GM23338 (cell line): Measurements from ENCODE around the gene SNORC. TPM values are rescaled to one million over a fixed set of nuclear protein-coding genes. Genes with fewer than 3 reads are reported as not detected.

Source experiments
- ATAC-seq: fragments of 200-7000 bp; cut with Tn5 transposase; 3 replicates; pipeline ENCODE4 v1.9.1; 2020
- DNase-seq: peaks from one replicate; pipeline ENCODE4 v3.0.0-alpha.2; 2015; ENCODE audit warnings: low spot score
- H2AFZ ChIP-seq: fragments of 200-600 bp; sonication (generic); 2 replicates; pipeline ENCODE4 v1.8.0; 2016; ENCODE audit warnings: antibody characterized with exemption, mild to moderate bottlenecking, moderate library complexity
- H3F3A ChIP-seq: fragments of 200-600 bp; sonication (generic); replicated peaks from 2 replicates; pipeline ENCODE4 v1.8.0; 2017; ENCODE audit warnings: antibody characterized with exemption, mixed run types, low read depth
- H3K27ac ChIP-seq: fragments of 200-600 bp; sonication (generic); 2 replicates; pipeline ENCODE4 v1.6.1; 2016; ENCODE audit warnings: low read depth
- H3K27me3 ChIP-seq: fragments of 200-600 bp; sonication (generic); 2 replicates; pipeline ENCODE4 v1.8.0; 2016; ENCODE audit warnings: mild to moderate bottlenecking, mixed run types, moderate library complexity; ENCODE audit not compliant: insufficient read depth
- H3K36me3 ChIP-seq: fragments of 200-600 bp; sonication (generic); 2 replicates; pipeline ENCODE4 v1.8.0; 2016; ENCODE audit warnings: mild to moderate bottlenecking; ENCODE audit not compliant: insufficient read depth
- H3K4me1 ChIP-seq: fragments of 200-600 bp; sonication (generic); 2 replicates; pipeline ENCODE4 v1.8.0; 2016; ENCODE audit warnings: mild to moderate bottlenecking, moderate library complexity; ENCODE audit not compliant: insufficient read depth
- H3K4me2 ChIP-seq: fragments of 200-600 bp; sonication (generic); 2 replicates; pipeline ENCODE4 v1.7.1; 2017; ENCODE audit warnings: mixed run types
- H3K4me3 ChIP-seq: fragments of 200-600 bp; sonication (generic); 2 replicates; pipeline ENCODE4 v1.6.1; 2016; ENCODE audit warnings: mixed run types
- H3K79me2 ChIP-seq: fragments of 200-600 bp; sonication (generic); replicated peaks from 2 replicates; pipeline ENCODE4 v1.8.0; 2017; ENCODE audit warnings: mild to moderate bottlenecking; ENCODE audit not compliant: insufficient read depth
- H3K9me2 ChIP-seq: fragments of 200-600 bp; sonication (generic); 2 replicates; pipeline ENCODE4 v1.8.0; 2017; ENCODE audit not compliant: insufficient read depth
- H4K20me1 ChIP-seq: fragments of 200-600 bp; sonication (generic); replicated peaks from 2 replicates; pipeline ENCODE4 v1.8.0; 2017; ENCODE audit warnings: mild to moderate bottlenecking; ENCODE audit not compliant: insufficient read depth
- H3K27ac Mint-ChIP-seq: 2 replicates; pipeline ENCODE4 v1.8.0; 2020; ENCODE audit warnings: inconsistent platforms, mild to moderate bottlenecking, moderate library complexity, mixed read lengths
- H3K27me3 Mint-ChIP-seq: 3 replicates; pipeline ENCODE4 v1.8.0; 2022; ENCODE audit warnings: low read depth, mild to moderate bottlenecking, moderate library complexity, mixed read lengths, inconsistent platforms; ENCODE audit not compliant: insufficient read depth, poor library complexity
- H3K36me3 Mint-ChIP-seq: 3 replicates; pipeline ENCODE4 v1.8.0; 2021; ENCODE audit warnings: low read depth, mild to moderate bottlenecking, inconsistent platforms, moderate library complexity, mixed read lengths
- H3K4me1 Mint-ChIP-seq: 3 replicates; pipeline ENCODE4 v1.8.0; 2020; ENCODE audit warnings: mild to moderate bottlenecking, inconsistent platforms, mixed read lengths
- H3K4me3 Mint-ChIP-seq: 3 replicates; pipeline ENCODE4 v1.8.0; 2021; ENCODE audit warnings: moderate library complexity, mild to moderate bottlenecking, inconsistent platforms, mixed read lengths
- H3K9me3 Mint-ChIP-seq: 3 replicates; pipeline ENCODE4 v1.8.0; 2020; ENCODE audit warnings: moderate library complexity, mild to moderate bottlenecking, inconsistent platforms, mixed read lengths
- EZH2 ChIP-seq: fragments of 200-600 bp; sonication (generic); IDR thresholded peaks from one replicate; pipeline ENCODE4 v1.8.0; 2017; ENCODE audit warnings: antibody characterized with exemption, mild to moderate bottlenecking, low read depth; ENCODE audit not compliant: unreplicated experiment
- EZH2phosphoT487 ChIP-seq: fragments of 200-600 bp; sonication (generic); IDR thresholded peaks from one replicate; pipeline ENCODE4 v1.8.1; 2018; ENCODE audit warnings: antibody characterized with exemption; ENCODE audit not compliant: unreplicated experiment
- JUNB ChIP-seq: IDR thresholded peaks from one replicate; pipeline ENCODE4 v1.6.1; 2016; ENCODE audit warnings: antibody characterized with exemption; ENCODE audit not compliant: unreplicated experiment
- POLR2AphosphoS5 ChIP-seq: IDR thresholded peaks from 2 replicates; pipeline ENCODE4 v1.6.1; 2016; ENCODE audit warnings: antibody characterized with exemption, low read depth
- ZNF331 ChIP-seq: fragments of 250-450 bp; sonication (Bioruptor Pico); IDR thresholded peaks from 2 replicates; pipeline ENCODE4 v1.5.0; 2020; ENCODE audit warnings: low read depth, mild to moderate bottlenecking, moderate library complexity
- polyA plus RNA-seq: library from polyadenylated mRNA; unstranded; fragments of >200 nt; fragmentation: Nextera tagmentation; extraction: Ambion mirVana; gene quantifications from 2 replicates; pipeline ENCODE4 v1.2.1, GENCODE V29; 2016
- total RNA-seq: library from RNA; depleted of rRNA; stranded (reverse); fragments of >200 nt; shearing (Covaris generic); gene quantifications from 2 replicates; pipeline ENCODE4 v1.2.3, GENCODE V29; 2014
- TF ChIP-seq, protein P1 (sequence below), 2 experiments: fragments of 200-600 bp in 1 of 2; sonication (generic) in 1 of 2; conservative IDR thresholded peaks; 2 replicates each; pipeline versions ENCODE4 v1.5.1 to v1.6.1; 2016 to 2017; ENCODE audit warnings: antibody characterized with exemption in 2 of 2, low read depth in 2 of 2, mild to moderate bottlenecking in 2 of 2, moderate library complexity in 1 of 2
- TF ChIP-seq, protein P2 (sequence below): IDR thresholded peaks from one replicate; pipeline ENCODE4 v1.6.1; 2018; ENCODE audit warnings: antibody characterized with exemption; ENCODE audit not compliant: unreplicated experiment

SNORC gene
- total and polyA plus RNA-seq, 2 experiments from 2014 or later = 0.80 to 1.6 TPM

- Histone ChIP-seq H3K79me2 (no peaks in the 10 kb centered on the region; the same call in 1 of the 2 replicates), H3K9me2 (no peaks in the 10 kb centered on the region), H2AFZ (no peak overlapping the region), H3K36me3 (peaks cover 64% of the 10 kb centered on the region), H3K27me3 (no peaks in the 10 kb centered on the region), H3K4me2 (no peak overlapping the region), H4K20me1 (peaks cover 3% of the 10 kb centered on the region; the same call in 1 of the 2 replicates), H3F3A (no peaks in the 10 kb centered on the region), H3K4me1 (no peaks in the 10 kb centered on the region), H3K4me3 (no peak overlapping the region), H3K27ac (no peak overlapping the region)
- Mint-ChIP-seq H3K27ac (no peak overlapping the region), H3K4me3 (no peak overlapping the region), H3K9me3 (no peaks in the 10 kb centered on the region), H3K27me3 (no peaks in the 10 kb centered on the region), H3K36me3 (peaks cover 68% of the 10 kb centered on the region), H3K4me1 (no peaks in the 10 kb centered on the region)
- peak; percentile 31 for DNase-seq
- TF ChIP-seq, protein P1, sequence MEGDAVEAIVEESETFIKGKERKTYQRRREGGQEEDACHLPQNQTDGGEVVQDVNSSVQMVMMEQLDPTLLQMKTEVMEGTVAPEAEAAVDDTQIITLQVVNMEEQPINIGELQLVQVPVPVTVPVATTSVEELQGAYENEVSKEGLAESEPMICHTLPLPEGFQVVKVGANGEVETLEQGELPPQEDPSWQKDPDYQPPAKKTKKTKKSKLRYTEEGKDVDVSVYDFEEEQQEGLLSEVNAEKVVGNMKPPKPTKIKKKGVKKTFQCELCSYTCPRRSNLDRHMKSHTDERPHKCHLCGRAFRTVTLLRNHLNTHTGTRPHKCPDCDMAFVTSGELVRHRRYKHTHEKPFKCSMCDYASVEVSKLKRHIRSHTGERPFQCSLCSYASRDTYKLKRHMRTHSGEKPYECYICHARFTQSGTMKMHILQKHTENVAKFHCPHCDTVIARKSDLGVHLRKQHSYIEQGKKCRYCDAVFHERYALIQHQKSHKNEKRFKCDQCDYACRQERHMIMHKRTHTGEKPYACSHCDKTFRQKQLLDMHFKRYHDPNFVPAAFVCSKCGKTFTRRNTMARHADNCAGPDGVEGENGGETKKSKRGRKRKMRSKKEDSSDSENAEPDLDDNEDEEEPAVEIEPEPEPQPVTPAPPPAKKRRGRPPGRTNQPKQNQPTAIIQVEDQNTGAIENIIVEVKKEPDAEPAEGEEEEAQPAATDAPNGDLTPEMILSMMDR (conservative IDR thresholded peaks at IDR 0.05; ENCODE audit: low read depth in 2 of 2) = peak; percentile 33 to 40; a peak in 3 of 4 replicates
- TF ChIP-seq, protein P2, sequence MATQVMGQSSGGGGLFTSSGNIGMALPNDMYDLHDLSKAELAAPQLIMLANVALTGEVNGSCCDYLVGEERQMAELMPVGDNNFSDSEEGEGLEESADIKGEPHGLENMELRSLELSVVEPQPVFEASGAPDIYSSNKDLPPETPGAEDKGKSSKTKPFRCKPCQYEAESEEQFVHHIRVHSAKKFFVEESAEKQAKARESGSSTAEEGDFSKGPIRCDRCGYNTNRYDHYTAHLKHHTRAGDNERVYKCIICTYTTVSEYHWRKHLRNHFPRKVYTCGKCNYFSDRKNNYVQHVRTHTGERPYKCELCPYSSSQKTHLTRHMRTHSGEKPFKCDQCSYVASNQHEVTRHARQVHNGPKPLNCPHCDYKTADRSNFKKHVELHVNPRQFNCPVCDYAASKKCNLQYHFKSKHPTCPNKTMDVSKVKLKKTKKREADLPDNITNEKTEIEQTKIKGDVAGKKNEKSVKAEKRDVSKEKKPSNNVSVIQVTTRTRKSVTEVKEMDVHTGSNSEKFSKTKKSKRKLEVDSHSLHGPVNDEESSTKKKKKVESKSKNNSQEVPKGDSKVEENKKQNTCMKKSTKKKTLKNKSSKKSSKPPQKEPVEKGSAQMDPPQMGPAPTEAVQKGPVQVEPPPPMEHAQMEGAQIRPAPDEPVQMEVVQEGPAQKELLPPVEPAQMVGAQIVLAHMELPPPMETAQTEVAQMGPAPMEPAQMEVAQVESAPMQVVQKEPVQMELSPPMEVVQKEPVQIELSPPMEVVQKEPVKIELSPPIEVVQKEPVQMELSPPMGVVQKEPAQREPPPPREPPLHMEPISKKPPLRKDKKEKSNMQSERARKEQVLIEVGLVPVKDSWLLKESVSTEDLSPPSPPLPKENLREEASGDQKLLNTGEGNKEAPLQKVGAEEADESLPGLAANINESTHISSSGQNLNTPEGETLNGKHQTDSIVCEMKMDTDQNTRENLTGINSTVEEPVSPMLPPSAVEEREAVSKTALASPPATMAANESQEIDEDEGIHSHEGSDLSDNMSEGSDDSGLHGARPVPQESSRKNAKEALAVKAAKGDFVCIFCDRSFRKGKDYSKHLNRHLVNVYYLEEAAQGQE = no peak
- ATAC-seq = no peak
These were observed 26.2 kb upstream of the SNORC start for GRCh38 chr2:232843834-232844233.

DNA sequence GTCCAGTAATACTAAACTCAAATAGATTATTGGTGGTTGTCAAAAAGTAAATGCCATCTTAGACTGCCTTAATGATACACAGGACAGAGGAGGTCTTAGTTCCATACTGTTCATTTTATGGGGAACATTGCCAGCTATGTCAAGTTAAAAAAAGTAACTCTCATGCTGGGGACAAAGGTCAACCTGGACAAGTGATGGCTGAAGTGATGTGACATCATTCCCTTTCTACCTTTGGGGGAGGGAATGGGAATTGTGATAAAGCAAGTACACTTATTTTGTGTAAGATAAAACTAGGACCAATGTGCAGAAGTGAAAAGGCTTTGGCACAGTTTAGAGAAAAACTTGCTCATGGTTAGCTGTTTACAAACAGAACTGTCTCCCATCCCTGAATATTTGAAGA, 24.0 kb upstream of the SNORC start:
- Mint-ChIP-seq H3K27me3 (no peaks in the 10 kb centered on the region), H3K4me1 (no peaks in the 10 kb centered on the region), H3K36me3 (peaks cover 69% of the 10 kb centered on the region), H3K9me3 (no peaks in the 10 kb centered on the region), H3K4me3 (no peak overlapping the region), H3K27ac (no peak overlapping the region)
- no peaks in the 10 kb centered on the region for H3K9me2 ChIP-seq
- H3K27ac ChIP-seq = no peak overlapping the region
- ATAC-seq (no peak), DNase-seq (no peak)
- H3K4me2 ChIP-seq = no peak overlapping the region
- no peaks in the 10 kb centered on the region for H3F3A ChIP-seq
- no peaks in the 10 kb centered on the region for H3K79me2 ChIP-seq
- H2AFZ ChIP-seq = no peak overlapping the region
- no peaks in the 10 kb centered on the region for H4K20me1 ChIP-seq
- TF ChIP-seq POLR2AphosphoS5 = no peak
- TF ChIP-seq JUNB = no peak
- TF ChIP-seq, protein P1 (conservative IDR thresholded peaks at IDR 0.05; ENCODE audit: low read depth in 2 of 2) = no peak
- no peak for TF ChIP-seq EZH2phosphoT487
- no peak for TF ChIP-seq ZNF331 (CRISPR knock-in tag)
- TF ChIP-seq, protein P2 = no peak
- no peak for TF ChIP-seq EZH2
- no peaks in the 10 kb centered on the region for H3K4me1 ChIP-seq
- peaks cover 49% of the 10 kb centered on the region for H3K36me3 ChIP-seq
- H3K4me3 ChIP-seq = no peak overlapping the region
- no peaks in the 10 kb centered on the region for H3K27me3 ChIP-seq
